Measurements from ENCODE around the gene CD59.
A peak's percentile ranks its signal among the peaks of the same experiment; 100 is the strongest.
"Not testable (repeated sequence)": the region's sequence is repeated elsewhere in the genome, so short reads cannot be mapped to it uniquely, and the experiment has no call there.

Gene CD59

GRCh38 chr11:33742249-33742851, 6.1 kb upstream of the CD59 start:
- no peak for DNase-seq

GRCh38 chr11:33741806-33742205, 5.6 kb upstream of the CD59 start:
- DNase-seq = no peak

DNA sequence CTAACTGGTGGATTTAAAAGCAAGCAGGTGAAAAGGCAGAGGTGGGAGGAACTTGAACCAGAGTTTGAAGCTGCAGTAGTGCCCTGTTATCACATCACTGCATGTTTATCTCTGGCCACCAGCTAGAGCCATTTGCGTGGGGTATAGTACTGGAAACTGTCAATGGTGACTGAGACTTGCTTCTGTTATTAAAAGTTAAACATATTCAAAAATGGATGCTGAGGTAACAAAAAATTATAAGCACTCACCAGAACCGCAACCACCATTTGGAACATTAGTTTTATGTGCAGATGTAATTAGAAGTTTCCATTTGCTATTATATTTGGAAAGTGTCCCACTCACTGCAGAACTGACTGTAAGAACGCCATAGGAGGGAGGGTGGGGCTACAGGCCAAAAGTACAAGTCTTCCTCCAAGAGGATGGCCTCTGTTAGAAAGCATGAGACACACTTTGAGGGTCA, 1.2 kb upstream of the CD59 start:
- DNase-seq = no peak

DNA sequence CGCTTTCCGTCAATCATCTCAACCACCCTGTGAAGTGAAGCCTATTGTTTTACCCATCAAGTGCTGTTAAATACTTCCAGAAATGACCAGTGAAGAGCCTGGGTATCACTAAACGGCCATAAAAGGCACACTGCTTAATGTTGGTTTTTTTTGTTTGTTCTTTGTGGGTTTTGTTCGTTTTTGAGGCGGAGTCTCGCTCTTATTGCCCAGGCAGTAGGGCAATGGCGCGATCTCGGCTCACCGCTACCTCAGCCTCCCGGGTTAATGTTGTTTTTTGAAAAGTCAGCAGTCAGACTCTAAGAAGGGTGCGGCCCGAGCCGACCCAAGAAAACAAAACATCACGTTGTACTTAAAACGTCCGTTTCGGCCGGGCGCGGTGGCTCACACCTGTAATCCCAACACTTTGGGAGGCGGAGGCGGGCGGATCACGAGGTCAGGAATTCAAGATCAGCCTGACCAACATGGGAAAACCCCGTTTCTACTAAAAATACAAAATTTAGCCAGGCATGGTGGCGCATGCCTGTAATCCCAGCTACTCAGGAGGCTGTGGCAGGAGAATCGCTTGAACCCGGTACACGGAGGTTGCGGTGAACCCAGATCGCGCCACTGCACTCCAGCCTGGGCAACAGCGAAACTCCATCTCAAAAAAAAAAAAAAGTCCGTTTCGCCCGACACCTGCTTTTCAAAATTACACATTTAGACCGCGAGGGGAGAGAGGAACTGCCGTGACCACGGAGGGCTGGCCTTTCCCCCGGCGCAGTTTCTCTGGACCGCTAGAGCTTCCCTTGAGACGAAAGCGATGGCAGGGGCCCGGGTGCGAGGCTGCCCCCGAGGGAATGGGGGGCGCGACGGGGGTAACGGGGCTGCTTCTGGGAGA, 714 bp downstream of the CD59 start:
- DNase-seq = peak; percentile 36

DNA sequence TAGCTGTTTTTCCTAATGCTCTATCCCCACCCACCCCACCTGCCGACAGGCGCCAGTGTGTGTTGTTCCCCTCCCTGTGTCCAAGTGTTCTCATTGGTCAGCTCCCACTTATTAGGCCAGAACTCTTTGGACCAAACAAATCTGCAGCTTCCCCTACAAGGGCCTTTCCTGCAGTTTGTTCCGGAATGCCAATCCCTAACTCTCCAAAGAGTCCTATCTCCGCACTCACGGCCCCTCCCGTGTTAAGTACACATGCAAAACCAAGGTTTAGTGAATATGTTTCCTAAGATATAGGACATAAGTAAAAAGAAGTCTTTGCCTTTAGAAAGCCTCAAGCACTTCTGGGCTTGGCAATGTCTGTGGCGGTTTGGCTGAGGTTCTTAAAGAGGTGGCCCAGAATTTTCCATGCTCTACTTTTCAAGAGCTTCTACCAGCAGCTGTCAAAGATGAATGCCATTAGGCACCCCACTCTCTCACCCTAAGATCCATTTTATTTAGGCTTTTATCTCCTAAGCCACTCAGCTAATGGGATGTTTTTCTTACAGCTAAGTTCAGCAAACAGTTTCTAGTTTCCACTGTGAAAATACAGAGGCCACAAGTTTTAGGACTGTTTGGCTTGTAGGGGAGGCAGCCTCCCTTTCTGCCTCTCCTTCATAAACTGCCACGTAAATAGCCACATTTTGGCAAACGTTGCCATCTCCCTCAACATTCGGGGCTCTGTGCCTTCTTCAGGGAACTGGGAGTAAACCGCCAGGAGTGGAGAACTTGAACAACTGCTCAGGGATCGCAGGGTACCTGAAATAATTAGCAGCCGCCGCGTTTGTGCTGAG, 1.6 kb downstream of the CD59 start:
- no peak for DNase-seq

DNA sequence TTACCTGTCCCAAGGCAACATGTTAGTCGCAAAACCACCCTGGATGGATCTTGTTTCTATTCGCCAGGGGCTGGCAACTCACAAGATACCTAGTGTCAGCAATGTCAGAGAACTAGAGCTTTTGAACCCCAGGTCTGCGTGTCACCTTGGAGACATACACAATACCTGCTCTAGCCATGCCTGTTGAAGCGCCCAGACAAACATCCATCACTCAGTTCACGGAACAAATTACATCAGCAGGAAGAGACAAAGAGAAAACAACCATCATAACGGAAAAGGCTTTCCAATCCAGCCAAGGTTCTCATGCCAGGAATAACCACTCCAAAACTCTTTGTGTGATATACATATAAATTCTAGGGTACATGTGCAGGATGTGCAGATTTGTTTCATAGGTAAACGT, 2.2 kb downstream of the CD59 start:
- DNase-seq = no peak

DNA sequence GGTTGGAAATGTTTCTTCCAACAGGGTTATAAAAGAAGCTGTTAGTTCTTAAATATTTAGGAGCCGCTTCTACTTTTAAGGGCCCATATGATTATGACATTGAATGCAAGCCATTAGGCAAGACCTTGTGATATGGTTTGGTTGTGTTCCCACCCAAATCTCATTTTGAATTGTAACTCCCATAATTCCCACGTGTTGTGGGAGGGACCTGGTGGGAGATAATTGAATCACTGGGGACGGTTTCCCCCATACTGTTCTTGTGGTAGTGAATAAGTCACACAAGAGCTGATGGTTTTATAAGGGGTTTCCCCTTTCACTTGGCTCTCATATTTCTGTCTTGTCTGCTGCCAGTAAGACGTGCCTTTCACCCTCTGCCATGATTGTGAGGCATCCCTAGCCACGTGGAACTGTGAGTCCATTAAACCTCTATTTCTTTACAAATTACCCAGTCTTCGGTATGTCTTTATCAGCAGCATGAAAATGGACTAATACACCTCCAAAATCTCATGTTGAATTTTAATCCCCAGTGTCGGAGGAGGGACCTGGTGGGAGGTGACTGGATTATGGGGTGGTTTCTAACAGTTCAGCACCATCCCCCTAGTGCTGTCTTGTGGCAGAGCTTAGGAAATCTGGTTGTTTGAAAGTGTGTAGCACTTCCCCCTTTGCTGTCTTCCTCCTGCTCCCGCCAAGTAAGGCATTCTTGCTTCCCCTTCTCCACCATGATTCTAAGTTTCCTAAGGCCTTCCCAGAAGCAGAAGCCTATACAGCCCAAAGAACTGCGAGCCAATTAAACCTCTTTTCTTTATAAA, 4.3 kb downstream of the CD59 start:
- peak; percentile 27 for DNase-seq

DNA sequence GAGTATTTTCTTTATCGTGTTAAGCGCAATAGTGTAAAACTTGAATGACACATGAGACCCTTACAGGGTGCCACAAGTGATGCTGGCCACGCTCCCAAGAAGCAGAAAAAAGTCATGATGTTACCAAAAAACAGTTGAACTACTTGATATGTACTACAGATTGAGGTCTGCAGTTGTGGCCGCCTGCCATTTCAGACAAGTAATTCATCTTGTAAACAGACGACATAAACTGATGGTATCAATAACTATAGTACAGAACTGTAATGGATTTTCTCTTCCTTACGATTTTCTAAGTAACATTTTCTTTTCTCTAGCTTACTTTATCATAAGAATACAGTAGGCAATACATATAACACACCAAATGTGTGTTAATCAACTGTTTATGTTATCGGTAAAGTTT, 5.5 kb downstream of the CD59 start:
- no peak for DNase-seq

DNA sequence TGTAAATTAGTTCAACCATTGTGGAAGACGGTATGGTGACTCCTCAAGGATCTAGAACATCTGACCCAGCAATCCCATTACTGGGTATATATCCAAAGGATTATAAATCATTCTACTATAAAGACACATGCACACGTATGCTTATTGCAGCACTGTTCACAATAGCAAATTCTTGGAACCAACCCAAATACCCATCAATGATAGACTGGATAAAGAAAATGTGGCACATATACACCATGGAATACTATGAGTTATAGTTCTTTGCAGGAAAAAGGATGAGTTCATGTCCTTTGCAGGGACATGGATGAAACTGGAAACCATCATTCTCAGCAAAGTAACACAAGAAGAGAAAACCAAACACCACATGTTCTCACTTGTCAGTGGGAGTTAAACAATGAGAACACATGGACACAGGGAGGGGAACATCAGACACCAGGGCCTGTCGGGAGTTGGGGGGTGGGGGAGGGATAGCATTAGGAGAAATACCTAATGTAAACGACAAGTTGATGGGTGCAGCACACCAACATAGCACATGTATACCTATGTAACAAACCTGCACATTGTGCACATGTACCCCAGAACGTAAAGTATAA, 7.1 kb downstream of the CD59 start:
- not testable (repeated sequence) for DNase-seq

GRCh38 chr11:33727539-33727938, 8.7 kb downstream of the CD59 start:
- not testable (repeated sequence) for DNase-seq

GRCh38 chr11:33725496-33725895, 10.7 kb downstream of the CD59 start:
- DNase-seq = no peak

GRCh38 chr11:33724644-33725035, 11.6 kb downstream of the CD59 start:
- DNase-seq = no peak

DNA sequence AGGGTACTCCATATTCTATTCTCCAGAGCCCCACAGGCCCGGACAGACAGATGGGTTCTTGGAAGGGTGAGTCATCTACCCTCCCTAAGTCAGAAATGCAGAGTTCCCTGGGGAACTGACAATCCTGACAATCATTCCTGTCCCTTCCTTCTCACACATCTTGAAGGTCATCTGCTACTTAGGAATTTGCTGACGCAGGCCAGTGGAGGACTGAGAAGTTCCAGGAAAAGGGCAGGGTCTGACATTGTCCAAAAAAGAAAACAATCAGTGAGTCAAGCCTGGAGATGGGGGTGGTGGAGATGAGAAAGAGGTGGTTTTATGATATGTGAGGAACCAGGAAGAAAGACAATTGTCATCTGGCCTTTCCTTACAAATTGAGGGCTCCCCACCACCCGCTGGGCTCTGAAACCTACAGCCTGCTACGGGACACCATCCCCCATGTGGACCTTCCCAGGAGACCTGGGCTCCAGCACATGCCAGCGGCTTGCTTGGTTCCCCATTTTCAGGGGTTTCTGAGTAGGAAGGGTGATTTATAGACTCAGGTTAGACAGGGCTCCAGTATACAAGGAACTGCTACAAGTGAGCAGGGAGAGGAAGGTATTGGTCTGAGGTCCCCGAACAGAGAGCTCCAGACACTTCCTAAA, 12.9 kb downstream of the CD59 start:
- no peak for DNase-seq

- DNase-seq = no peak
These were observed 13.5 kb downstream of the CD59 start for GRCh38 chr11:33722590-33723234.

- DNase-seq = no peak
These were observed 14.2 kb downstream of the CD59 start for GRCh38 chr11:33721984-33722383.

- no peak for DNase-seq
These were observed 14.8 kb downstream of the CD59 start for GRCh38 chr11:33721426-33721825.

DNA sequence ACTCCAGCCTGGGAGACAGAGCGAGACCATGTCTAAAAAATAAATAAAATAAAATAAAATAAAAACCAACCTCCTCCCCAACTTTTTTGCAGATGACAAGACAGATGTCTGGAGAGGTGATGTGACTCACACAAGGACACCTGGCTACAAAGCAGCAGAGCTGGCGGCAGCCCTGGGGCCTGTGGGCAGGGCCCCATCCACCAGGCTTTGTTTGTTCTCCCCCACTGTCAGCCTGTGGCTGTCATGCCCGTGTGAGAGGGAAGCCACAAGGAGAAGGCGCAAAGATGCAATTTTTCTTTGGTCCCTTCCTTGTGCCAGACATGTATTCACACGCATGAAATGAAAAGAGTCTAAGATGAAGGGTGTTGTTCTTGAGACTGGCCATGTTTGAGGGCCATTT, 16.6 kb downstream of the CD59 start:
- no peak for DNase-seq

GRCh38 chr11:33718440-33718839, 17.8 kb downstream of the CD59 start:
- no peak for DNase-seq

GRCh38 chr11:33716243-33716642, 20.0 kb downstream of the CD59 start:
- DNase-seq = no peak

GRCh38 chr11:33713856-33714398, 22.3 kb downstream of the CD59 start:
- no peak for DNase-seq

Measured in activated naive CD4-positive, alpha-beta T cell treated with anti-CD3 and anti-CD28 coated beads, Interleukin-2, amount 50 U/mL, for 16 hours (primary cell).